ENCODE results near the gene CRYBG2.

CRYBG2 gene

DNA sequence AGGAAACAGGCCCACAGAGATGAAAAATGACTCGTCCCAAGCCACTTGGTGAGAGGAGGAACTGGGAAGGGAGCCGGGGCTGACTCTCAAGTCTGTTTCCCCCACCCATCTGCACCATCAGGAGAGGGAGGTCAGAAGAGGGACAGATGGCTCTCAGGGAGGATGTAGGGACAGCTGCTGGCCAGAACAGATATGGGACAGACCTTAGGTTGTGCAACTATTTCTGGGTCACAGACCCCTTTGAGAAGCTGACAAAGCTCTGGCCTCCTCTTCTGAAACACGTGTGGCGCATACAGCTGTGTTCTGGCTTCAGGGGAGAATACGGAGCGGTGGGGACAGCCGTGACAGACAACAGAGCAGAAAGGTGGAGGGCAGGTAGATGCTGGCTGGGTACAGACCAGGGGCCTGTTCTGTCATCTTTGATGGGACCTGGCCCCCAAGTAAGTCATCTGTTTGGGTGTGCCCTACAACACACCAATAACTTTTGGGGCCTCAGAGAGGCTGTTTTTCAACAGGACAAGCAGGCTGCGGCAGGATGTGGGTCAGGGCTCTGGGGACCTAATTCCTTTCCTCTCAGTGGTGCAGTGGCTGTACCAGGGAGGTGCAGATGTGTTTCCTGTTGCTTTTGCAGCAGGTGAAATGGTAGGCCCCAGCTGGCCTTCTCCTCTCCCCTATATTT is 66.8 kb downstream of the CRYBG2 start:
- Histone ChIP-seq H3K4me1 (ENCODE audit: control insufficient read depth, insufficient read depth, low read length) (peaks cover 15% of the 10 kb centered on the region), H3K36me3 (ENCODE audit: control insufficient read depth, insufficient read depth, low read length) (no peaks in the 10 kb centered on the region), H3K27me3 (ENCODE audit: control insufficient read depth, insufficient read depth, low read length) (no peaks in the 10 kb centered on the region), H3K9me3 (ENCODE audit: control insufficient read depth, insufficient read depth, low read length) (no peaks in the 10 kb centered on the region), H3K4me3 (ENCODE audit: low read depth, low read length) (no peak overlapping the region), H3K9ac (ENCODE audit: low read depth, low read length) (no peak overlapping the region)

GRCh38 chr1:26286064-26286416 is 67.9 kb downstream of the CRYBG2 start:
- Histone ChIP-seq H3K4me1 (ENCODE audit: control insufficient read depth, insufficient read depth, low read length) (peaks cover 20% of the 10 kb centered on the region), H3K9ac (ENCODE audit: low read depth, low read length) (no peak overlapping the region), H3K4me3 (ENCODE audit: low read depth, low read length) (no peak overlapping the region), H3K27me3 (ENCODE audit: control insufficient read depth, insufficient read depth, low read length) (no peaks in the 10 kb centered on the region), H3K9me3 (ENCODE audit: control insufficient read depth, insufficient read depth, low read length) (no peaks in the 10 kb centered on the region), H3K36me3 (ENCODE audit: control insufficient read depth, insufficient read depth, low read length) (no peaks in the 10 kb centered on the region)

GRCh38 chr1:26285366-26286063 is 68.4 kb downstream of the CRYBG2 start:
- H3K4me1 ChIP-seq (ENCODE audit: control insufficient read depth, insufficient read depth, low read length): peaks cover 23% of the 10 kb centered on the region
- no peaks in the 10 kb centered on the region for H3K36me3 ChIP-seq (ENCODE audit: control insufficient read depth, insufficient read depth, low read length)
- H3K27me3 ChIP-seq (ENCODE audit: control insufficient read depth, insufficient read depth, low read length): no peaks in the 10 kb centered on the region
- H3K9me3 ChIP-seq (ENCODE audit: control insufficient read depth, insufficient read depth, low read length): no peaks in the 10 kb centered on the region
- H3K9ac ChIP-seq (ENCODE audit: low read depth, low read length): no peak overlapping the region
- H3K4me3 ChIP-seq (ENCODE audit: low read depth, low read length): no peak overlapping the region

- Histone ChIP-seq H3K4me1 (ENCODE audit: control insufficient read depth, insufficient read depth, low read length) (peaks cover 22% of the 10 kb centered on the region), H3K9ac (ENCODE audit: low read depth, low read length) (no peak overlapping the region), H3K27me3 (ENCODE audit: control insufficient read depth, insufficient read depth, low read length) (no peaks in the 10 kb centered on the region)
These were observed 69.2 kb downstream of the CRYBG2 start for GRCh38 chr1:26284597-26285347.

DNA sequence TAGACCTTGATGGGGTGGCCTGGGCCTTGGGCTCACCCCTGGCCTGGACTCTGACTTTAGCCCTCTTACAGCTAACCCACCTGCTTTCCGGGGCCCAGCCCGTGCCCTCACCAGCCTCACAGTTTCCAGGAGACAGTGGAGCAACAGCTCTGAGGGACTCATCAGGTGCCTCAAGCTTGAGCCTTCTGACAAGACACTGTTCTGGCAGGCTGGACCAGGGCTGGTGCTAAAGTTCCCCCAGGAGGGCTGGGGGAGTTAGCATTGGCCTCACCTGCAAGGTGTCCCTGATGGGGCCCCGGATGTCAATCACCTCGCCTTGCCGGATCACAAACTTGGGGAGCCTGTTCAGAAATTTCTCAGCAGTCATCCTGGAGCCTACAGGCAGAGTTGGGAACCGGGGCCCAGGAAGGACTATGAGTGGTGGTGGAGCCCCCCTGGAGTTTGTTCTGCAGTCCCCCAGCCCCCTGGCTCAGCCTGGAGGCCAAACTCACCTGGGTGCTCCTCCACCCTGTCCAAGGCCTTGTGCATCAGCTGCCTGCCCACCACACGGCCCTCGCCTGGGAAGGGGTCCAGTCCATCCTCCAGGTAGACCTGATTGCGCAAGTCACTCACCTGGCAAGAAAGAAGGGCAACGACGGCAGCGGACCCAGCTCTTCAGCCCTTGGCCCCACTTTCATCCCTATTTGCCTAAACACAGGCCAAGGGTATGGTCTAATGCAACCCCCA is 69.9 kb downstream of the CRYBG2 start:
- Histone ChIP-seq H3K4me3 (ENCODE audit: low read depth, low read length) (no peak overlapping the region), H3K9me3 (ENCODE audit: control insufficient read depth, insufficient read depth, low read length) (no peaks in the 10 kb centered on the region), H3K36me3 (ENCODE audit: control insufficient read depth, insufficient read depth, low read length) (no peaks in the 10 kb centered on the region), H3K4me1 (ENCODE audit: control insufficient read depth, insufficient read depth, low read length) (peaks cover 25% of the 10 kb centered on the region), H3K9ac (ENCODE audit: low read depth, low read length) (no peak overlapping the region), H3K27me3 (ENCODE audit: control insufficient read depth, insufficient read depth, low read length) (no peaks in the 10 kb centered on the region)

More at GRCh38 chr1:26284597-26285347, 69.2 kb downstream of the CRYBG2 start:
- H3K4me3 ChIP-seq (ENCODE audit: low read depth, low read length): no peak overlapping the region
- no peaks in the 10 kb centered on the region for H3K36me3 ChIP-seq (ENCODE audit: control insufficient read depth, insufficient read depth, low read length)
- H3K9me3 ChIP-seq (ENCODE audit: control insufficient read depth, insufficient read depth, low read length): no peaks in the 10 kb centered on the region

- no peaks in the 10 kb centered on the region for H3K9me3 ChIP-seq (ENCODE audit: control insufficient read depth, insufficient read depth, low read length)
- H3K36me3 ChIP-seq (ENCODE audit: control insufficient read depth, insufficient read depth, low read length): no peaks in the 10 kb centered on the region
- no peak overlapping the region for H3K9ac ChIP-seq (ENCODE audit: low read depth, low read length)
- H3K27me3 ChIP-seq (ENCODE audit: control insufficient read depth, insufficient read depth, low read length): no peaks in the 10 kb centered on the region
- H3K4me1 ChIP-seq (ENCODE audit: control insufficient read depth, insufficient read depth, low read length): peaks cover 25% of the 10 kb centered on the region
- H3K4me3 ChIP-seq (ENCODE audit: low read depth, low read length): no peak overlapping the region
These were observed 70.6 kb downstream of the CRYBG2 start for GRCh38 chr1:26283279-26283853.

DNA sequence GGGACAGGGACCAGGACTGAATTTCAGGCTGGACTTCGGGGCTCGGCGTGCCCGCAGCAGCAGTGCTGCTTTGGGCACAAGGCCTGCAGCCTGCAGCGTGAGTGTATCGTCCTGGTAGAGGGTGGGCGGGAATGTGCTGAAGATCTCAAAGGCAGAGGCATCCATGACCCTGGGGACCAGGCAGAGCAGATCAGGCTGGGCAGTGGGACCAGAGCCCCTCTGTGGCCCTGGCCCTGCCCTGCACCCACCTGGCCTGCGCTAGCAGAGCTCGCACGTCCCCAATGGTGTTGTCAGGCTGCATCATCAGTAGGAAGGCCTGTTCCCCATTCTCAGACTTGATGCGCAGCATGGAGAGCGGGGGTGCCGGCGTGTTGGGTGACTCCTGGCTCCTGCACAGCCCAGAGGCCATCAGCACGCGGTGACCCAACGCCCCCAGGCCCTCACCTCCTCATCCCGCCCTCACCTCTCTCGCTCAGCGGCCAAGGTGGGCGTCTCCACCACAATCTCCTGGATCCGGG is 71.5 kb downstream of the CRYBG2 start:
- Histone ChIP-seq H3K27me3 (ENCODE audit: control insufficient read depth, insufficient read depth, low read length) (no peaks in the 10 kb centered on the region), H3K36me3 (ENCODE audit: control insufficient read depth, insufficient read depth, low read length) (peaks cover 6% of the 10 kb centered on the region), H3K4me3 (ENCODE audit: low read depth, low read length) (peak overlapping the region; percentile 39), H3K9me3 (ENCODE audit: control insufficient read depth, insufficient read depth, low read length) (no peaks in the 10 kb centered on the region), H3K9ac (ENCODE audit: low read depth, low read length) (no peak overlapping the region), H3K4me1 (ENCODE audit: control insufficient read depth, insufficient read depth, low read length) (peaks cover 25% of the 10 kb centered on the region)

DNA sequence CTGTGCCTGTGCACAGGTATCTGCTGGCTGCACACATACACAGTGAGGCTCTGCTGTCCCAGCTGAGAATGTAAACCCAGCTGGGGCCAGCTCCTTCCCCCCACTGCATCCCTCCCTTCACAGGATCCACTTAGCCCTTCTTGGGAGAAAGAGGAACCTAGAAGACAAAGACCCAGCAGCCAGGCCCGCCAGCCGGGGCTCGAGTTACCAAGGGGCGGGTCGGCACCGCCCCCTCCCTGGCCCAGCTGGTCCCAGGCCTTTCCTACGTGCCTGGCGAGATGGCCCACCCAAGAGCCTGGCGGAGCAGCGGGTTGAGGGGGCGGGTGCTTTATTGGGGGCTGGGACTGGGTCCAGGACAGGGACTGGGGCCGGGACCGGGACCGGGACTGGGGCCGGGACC is 72.0 kb downstream of the CRYBG2 start:
- Histone ChIP-seq H3K36me3 (ENCODE audit: control insufficient read depth, insufficient read depth, low read length) (peaks cover 11% of the 10 kb centered on the region), H3K9ac (ENCODE audit: low read depth, low read length) (no peak overlapping the region), H3K9me3 (ENCODE audit: control insufficient read depth, insufficient read depth, low read length) (no peaks in the 10 kb centered on the region), H3K4me1 (ENCODE audit: control insufficient read depth, insufficient read depth, low read length) (peaks cover 25% of the 10 kb centered on the region), H3K27me3 (ENCODE audit: control insufficient read depth, insufficient read depth, low read length) (no peaks in the 10 kb centered on the region), H3K4me3 (ENCODE audit: low read depth, low read length) (peak overlapping the region; percentile 18)

DNA sequence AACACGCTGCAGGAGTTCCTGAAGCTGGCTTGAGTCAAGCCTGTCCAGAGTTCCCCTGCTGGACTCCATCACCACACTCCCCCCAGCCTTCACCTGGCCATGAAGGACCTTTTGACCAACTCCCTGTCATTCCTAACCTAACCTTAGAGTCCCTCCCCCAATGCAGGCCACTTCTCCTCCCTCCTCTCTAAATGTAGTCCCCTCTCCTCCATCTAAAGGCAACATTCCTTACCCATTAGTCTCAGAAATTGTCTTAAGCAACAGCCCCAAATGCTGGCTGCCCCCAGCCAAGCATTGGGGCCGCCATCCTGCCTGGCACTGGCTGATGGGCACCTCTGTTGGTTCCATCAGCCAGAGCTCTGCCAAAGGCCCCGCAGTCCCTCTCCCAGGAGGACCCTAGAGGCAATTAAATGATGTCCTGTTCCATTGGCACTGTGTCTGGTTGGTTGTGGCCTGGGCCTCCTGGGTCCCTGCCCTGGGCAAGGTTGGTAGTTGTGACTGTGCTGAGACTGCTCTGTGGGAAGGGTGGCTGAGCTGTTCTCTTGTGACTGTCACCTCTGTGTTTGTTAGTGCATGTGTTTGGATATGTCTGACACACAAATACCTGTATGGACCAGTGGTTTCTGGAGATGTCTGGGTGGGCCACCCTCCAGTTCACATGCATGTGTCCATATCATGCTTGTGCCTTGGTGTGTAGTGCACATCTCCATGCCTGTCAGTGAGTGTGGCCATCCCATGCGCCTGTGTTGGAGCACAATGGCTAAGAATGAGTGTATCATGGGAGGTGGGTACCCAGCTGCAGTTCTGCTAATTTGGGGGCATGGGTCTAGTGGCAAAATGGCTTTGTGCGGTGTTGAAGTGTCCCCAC is 72.6 kb downstream of the CRYBG2 start:
- H3K4me1 ChIP-seq (ENCODE audit: control insufficient read depth, insufficient read depth, low read length): peaks cover 25% of the 10 kb centered on the region
- no peaks in the 10 kb centered on the region for H3K9me3 ChIP-seq (ENCODE audit: control insufficient read depth, insufficient read depth, low read length)
- H3K9ac ChIP-seq (ENCODE audit: low read depth, low read length): no peak overlapping the region
- H3K4me3 ChIP-seq (ENCODE audit: low read depth, low read length): peak overlapping the region; percentile 18
- peaks cover 18% of the 10 kb centered on the region for H3K36me3 ChIP-seq (ENCODE audit: control insufficient read depth, insufficient read depth, low read length)
- H3K27me3 ChIP-seq (ENCODE audit: control insufficient read depth, insufficient read depth, low read length): no peaks in the 10 kb centered on the region

DNA sequence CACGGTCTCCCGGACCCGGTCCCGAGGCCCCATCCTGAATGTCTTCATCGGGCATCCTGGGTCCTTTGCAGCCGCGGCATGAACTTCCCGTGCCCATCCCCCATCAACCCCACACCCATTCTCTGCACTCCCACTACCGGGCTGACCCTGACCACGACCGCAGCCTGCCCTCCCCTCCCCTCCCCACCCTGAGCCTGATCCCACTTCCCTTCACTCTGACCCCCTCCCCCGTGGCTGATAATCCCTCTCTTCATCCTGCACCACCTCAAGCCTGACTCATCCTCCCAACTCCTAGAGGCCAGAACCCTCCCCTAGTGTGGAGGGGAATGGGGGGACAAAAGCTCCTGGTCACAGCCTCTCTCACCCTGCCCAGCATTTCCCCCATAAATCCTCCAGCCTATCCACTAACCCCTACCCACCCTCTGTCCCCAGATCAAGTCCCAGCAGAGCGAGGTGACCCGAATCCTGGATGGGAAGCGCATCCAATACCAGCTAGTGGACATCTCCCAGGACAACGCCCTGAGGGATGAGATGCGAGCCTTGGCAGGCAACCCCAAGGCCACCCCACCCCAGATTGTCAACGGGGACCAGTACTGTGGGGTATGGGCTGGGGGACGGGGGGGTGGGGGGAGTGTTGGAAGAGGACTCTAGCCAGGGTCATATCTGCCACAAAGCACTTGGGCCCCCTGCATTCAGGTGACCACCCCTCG is 73.4 kb downstream of the CRYBG2 start:
- no peaks in the 10 kb centered on the region for H3K9me3 ChIP-seq (ENCODE audit: control insufficient read depth, insufficient read depth, low read length)
- H3K27me3 ChIP-seq (ENCODE audit: control insufficient read depth, insufficient read depth, low read length): no peaks in the 10 kb centered on the region
- peak overlapping the region; percentile 82 for H3K9ac ChIP-seq (ENCODE audit: low read depth, low read length)
- H3K4me1 ChIP-seq (ENCODE audit: control insufficient read depth, insufficient read depth, low read length): peaks cover 30% of the 10 kb centered on the region
- H3K36me3 ChIP-seq (ENCODE audit: control insufficient read depth, insufficient read depth, low read length): peaks cover 23% of the 10 kb centered on the region
- H3K4me3 ChIP-seq (ENCODE audit: low read depth, low read length): peak overlapping the region; percentile 77
